ENCODE measurements around the gene SPEM1.

SPEM1 gene

DNA sequence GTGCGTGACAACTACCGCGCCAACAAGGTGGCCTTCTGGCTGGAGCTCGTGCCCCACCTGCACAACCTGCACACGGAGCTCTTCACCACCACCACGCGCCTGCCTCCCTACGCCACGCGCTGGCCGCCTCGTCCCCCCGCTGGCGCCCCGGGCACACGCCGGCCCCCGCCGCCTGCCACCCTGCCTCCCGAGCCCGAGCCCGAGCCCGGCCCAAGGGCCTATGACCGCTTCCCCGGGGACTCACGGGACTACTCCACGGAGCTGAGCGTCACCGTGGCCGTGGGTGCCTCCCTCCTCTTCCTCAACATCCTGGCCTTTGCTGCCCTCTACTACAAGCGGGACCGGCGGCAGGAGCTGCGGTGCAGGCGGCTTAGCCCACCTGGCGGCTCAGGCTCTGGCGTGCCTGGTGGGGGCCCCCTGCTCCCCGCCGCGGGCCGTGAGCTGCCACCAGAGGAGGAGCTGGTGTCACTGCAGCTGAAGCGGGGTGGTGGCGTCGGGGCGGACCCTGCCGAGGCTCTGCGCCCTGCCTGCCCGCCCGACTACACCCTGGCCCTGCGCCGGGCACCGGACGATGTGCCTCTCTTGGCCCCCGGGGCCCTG is 3.0 kb upstream of the SPEM1 start:
- no peaks in the 10 kb centered on the region for H3K79me2 ChIP-seq (ENCODE audit: control insufficient read depth, insufficient read depth, low read length, poor library complexity)
- no peak overlapping the region for H3K23ac ChIP-seq (ENCODE audit: low read length)
- H2BK5ac ChIP-seq (ENCODE audit: low read depth, low read length, poor library complexity) = no peak overlapping the region
- DNase-seq = no peak
- no peak overlapping the region for H4K12ac ChIP-seq (ENCODE audit: low read depth, low read length)
- no peak overlapping the region for H3K27ac ChIP-seq (ENCODE audit: low read depth, low read length)
- H4K8ac ChIP-seq (ENCODE audit: low read depth, low read length) = no peak overlapping the region
- H4K91ac ChIP-seq (ENCODE audit: low read depth, low read length) = no peak overlapping the region
- H2AK5ac ChIP-seq (ENCODE audit: low read length) = no peak overlapping the region
- no peak overlapping the region for H3K4me2 ChIP-seq (ENCODE audit: low read length)
- no CpG with 5 or more reads among the region's 54 CpGs for WGBS (ENCODE audit: extremely low coverage, insufficient coverage, insufficient read length)
- H3K27me3 ChIP-seq (ENCODE audit: insufficient read depth, low read length) = no peaks in the 10 kb centered on the region
- H3K79me1 ChIP-seq (ENCODE audit: low read length) = no peaks in the 10 kb centered on the region
- H3K9ac ChIP-seq (ENCODE audit: low read length) = no peak overlapping the region
- H3K4me3 ChIP-seq (ENCODE audit: low read depth, low read length) = no peak overlapping the region
- no peak overlapping the region for H2BK12ac ChIP-seq (ENCODE audit: low read length)
- H3K4me1 ChIP-seq (ENCODE audit: control insufficient read depth in 1 of 2, insufficient read depth in 2 of 2, low read length in 2 of 2) = peaks cover 0 to 2% of the 10 kb centered on the region in 2 experiments
- peaks cover 22 to 29% of the 10 kb centered on the region in 2 experiments for H3K36me3 ChIP-seq (ENCODE audit: control insufficient read depth in 1 of 2, insufficient read depth in 2 of 2, low read length in 2 of 2)
- H3K14ac ChIP-seq (ENCODE audit: low read length) = no peak overlapping the region
- H2BK120ac ChIP-seq (ENCODE audit: insufficient read depth, low read length, poor library complexity) = no peak overlapping the region
- no peak overlapping the region for H3K4ac ChIP-seq (ENCODE audit: low read depth, low read length)
- H3K18ac ChIP-seq (ENCODE audit: low read length) = no peak overlapping the region
- H3K9me3 ChIP-seq (ENCODE audit: insufficient read depth, low read depth, low read length) = no peaks in the 10 kb centered on the region
- no peak overlapping the region for H2AFZ ChIP-seq (ENCODE audit: insufficient read depth, low read length, poor library complexity)

DNA sequence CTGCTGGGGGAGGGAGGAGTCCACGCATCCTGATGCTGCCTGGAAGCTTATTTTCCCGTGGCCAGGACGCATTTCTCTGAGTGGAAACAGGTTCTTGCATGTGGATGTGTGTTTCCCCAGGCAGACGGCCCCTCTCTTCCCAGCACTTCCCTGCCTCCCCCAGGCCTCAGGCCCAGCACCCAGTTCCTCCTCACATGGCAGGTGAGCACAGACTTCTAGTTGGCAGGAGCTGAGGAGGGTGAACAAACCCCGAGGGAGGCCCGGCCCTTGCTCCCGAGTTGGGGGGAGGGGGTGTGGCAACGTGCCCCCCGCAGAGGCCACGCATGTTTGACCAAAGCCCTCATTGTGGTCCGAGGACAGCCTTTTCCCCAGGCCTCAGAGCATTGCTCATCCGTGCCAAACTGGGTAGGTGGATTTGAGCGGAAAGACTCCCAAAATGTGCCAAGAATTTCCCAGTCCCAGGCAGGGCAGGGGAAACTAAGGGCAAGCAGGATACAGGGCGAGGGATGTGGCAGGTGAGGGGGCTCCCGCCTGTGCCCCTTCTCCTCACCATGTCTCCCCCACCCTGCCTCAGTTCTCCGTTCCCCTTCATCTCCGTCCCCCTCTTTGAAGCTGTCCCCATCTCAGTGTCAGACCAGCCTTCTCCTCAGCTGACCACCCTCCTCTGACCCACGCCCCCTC is 1.5 kb upstream of the SPEM1 start:
- Histone ChIP-seq H2BK5ac (ENCODE audit: low read depth, low read length, poor library complexity) (no peak overlapping the region), H4K91ac (ENCODE audit: low read depth, low read length) (no peak overlapping the region), H3K23ac (ENCODE audit: low read length) (no peak overlapping the region), H4K8ac (ENCODE audit: low read depth, low read length) (no peak overlapping the region), H3K9ac (ENCODE audit: low read length) (no peak overlapping the region), H3K4me2 (ENCODE audit: low read length) (no peak overlapping the region), H3K4ac (ENCODE audit: low read depth, low read length) (no peak overlapping the region), H3K79me2 (ENCODE audit: control insufficient read depth, insufficient read depth, low read length, poor library complexity) (no peaks in the 10 kb centered on the region), H3K9me3 (ENCODE audit: insufficient read depth, low read depth, low read length) (no peaks in the 10 kb centered on the region), H3K27ac (ENCODE audit: low read depth, low read length) (no peak overlapping the region), H2BK120ac (ENCODE audit: insufficient read depth, low read length, poor library complexity) (no peak overlapping the region), H3K79me1 (ENCODE audit: low read length) (no peaks in the 10 kb centered on the region), H4K12ac (ENCODE audit: low read depth, low read length) (no peak overlapping the region), H3K36me3 (ENCODE audit: control insufficient read depth in 1 of 2, insufficient read depth in 2 of 2, low read length in 2 of 2) (peaks cover 22 to 29% of the 10 kb centered on the region in 2 experiments), H3K4me1 (ENCODE audit: control insufficient read depth in 1 of 2, insufficient read depth in 2 of 2, low read length in 2 of 2) (peaks cover 0 to 2% of the 10 kb centered on the region in 2 experiments), H2AK5ac (ENCODE audit: low read length) (no peak overlapping the region), H3K27me3 (ENCODE audit: insufficient read depth, low read length) (no peaks in the 10 kb centered on the region), H3K14ac (ENCODE audit: low read length) (no peak overlapping the region), H3K4me3 (ENCODE audit: low read depth, low read length) (no peak overlapping the region), H3K18ac (ENCODE audit: low read length) (no peak overlapping the region), H2BK12ac (ENCODE audit: low read length) (no peak overlapping the region), H2AFZ (ENCODE audit: insufficient read depth, low read length, poor library complexity) (no peak overlapping the region)
- no CpG with 5 or more reads among the region's 18 CpGs for WGBS (ENCODE audit: extremely low coverage, insufficient coverage, insufficient read length)
- DNase-seq = no peak

DNA sequence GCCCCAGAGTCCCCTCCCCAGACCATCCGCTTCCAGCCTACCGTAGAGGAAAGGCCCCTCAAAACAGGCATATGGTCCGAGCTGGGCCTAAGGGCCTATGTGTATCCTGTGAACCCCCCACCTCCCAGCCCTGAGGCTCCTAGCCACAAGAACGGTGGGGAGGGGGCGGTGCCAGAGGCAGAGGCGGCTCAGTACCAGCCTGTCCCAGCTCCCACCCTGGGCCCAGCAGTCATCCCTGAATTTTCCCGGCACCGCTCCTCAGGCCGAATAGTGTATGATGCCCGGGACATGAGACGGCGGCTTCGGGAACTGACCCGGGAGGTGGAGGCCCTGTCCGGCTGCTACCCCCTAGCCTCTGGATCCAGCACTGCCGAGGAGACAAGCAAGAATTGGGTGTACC is 1.1 kb downstream of the SPEM1 start:
- no peak overlapping the region for H3K27ac ChIP-seq (ENCODE audit: low read depth, low read length)

DNA sequence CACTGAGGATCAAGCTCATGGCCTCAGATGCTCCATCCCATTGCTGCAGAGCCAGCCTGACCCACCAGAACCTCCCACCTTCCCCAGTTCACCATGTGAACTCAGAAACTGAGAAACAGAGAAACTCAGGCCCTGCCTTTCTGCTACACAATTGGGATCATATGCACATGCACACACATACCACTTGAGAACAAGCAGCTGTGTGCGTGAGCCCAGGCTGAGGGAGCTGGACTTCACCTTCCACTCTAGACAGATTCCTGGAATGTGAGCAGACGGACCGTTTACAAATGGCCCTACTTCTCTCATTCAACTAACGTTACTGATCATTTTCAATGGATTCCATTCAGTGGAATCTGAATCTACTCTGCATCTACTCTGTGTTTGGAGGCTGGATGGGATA is 3.6 kb downstream of the SPEM1 start:
- no peaks in the 10 kb centered on the region for H3K79me2 ChIP-seq (ENCODE audit: control insufficient read depth, insufficient read depth, low read length, poor library complexity)
- DNase-seq = no peak

More for the DNA sequence above, 1.1 kb downstream of the SPEM1 start:
- Histone ChIP-seq H3K18ac (ENCODE audit: low read length) (no peak overlapping the region), H3K9me3 (ENCODE audit: insufficient read depth, low read depth, low read length) (peaks cover 4% of the 10 kb centered on the region), H3K79me1 (ENCODE audit: low read length) (no peaks in the 10 kb centered on the region), H3K4me2 (ENCODE audit: low read length) (no peak overlapping the region), H3K4me3 (ENCODE audit: low read depth, low read length) (no peak overlapping the region), H3K23ac (ENCODE audit: low read length) (no peak overlapping the region), H3K4ac (ENCODE audit: low read depth, low read length) (no peak overlapping the region), H4K91ac (ENCODE audit: low read depth, low read length) (no peak overlapping the region), H3K36me3 (ENCODE audit: control insufficient read depth in 1 of 2, insufficient read depth in 2 of 2, low read length in 2 of 2) (peaks cover 10 to 12% of the 10 kb centered on the region in 2 experiments), H4K12ac (ENCODE audit: low read depth, low read length) (no peak overlapping the region), H3K9ac (ENCODE audit: low read length) (no peak overlapping the region), H3K14ac (ENCODE audit: low read length) (no peak overlapping the region), H2BK120ac (ENCODE audit: insufficient read depth, low read length, poor library complexity) (no peak overlapping the region), H2BK12ac (ENCODE audit: low read length) (no peak overlapping the region), H4K8ac (ENCODE audit: low read depth, low read length) (no peak overlapping the region), H2AFZ (ENCODE audit: insufficient read depth, low read length, poor library complexity) (no peak overlapping the region), H2BK5ac (ENCODE audit: low read depth, low read length, poor library complexity) (no peak overlapping the region), H3K4me1 (ENCODE audit: control insufficient read depth in 1 of 2, insufficient read depth in 2 of 2, low read length in 2 of 2) (peaks cover 0 to 2% of the 10 kb centered on the region in 2 experiments), H2AK5ac (ENCODE audit: low read length) (no peak overlapping the region), H3K27me3 (ENCODE audit: insufficient read depth, low read length) (no peaks in the 10 kb centered on the region), H3K79me2 (ENCODE audit: control insufficient read depth, insufficient read depth, low read length, poor library complexity) (no peaks in the 10 kb centered on the region)
- DNase-seq = no peak
- WGBS (ENCODE audit: extremely low coverage, insufficient coverage, insufficient read length) = no CpG with 5 or more reads among the region's 16 CpGs

More for the DNA sequence above, 3.6 kb downstream of the SPEM1 start:
- H3K36me3 ChIP-seq (ENCODE audit: control insufficient read depth in 1 of 2, insufficient read depth in 2 of 2, low read length in 2 of 2) = no peaks in the 10 kb centered on the region
- H2AFZ ChIP-seq (ENCODE audit: insufficient read depth, low read length, poor library complexity) = no peak overlapping the region
- no peak overlapping the region for H2AK5ac ChIP-seq (ENCODE audit: low read length)
- no peak overlapping the region for H3K14ac ChIP-seq (ENCODE audit: low read length)
- H4K8ac ChIP-seq (ENCODE audit: low read depth, low read length) = no peak overlapping the region
- H3K27ac ChIP-seq (ENCODE audit: low read depth, low read length) = no peak overlapping the region
- H2BK12ac ChIP-seq (ENCODE audit: low read length) = no peak overlapping the region
- no peaks in the 10 kb centered on the region for H3K27me3 ChIP-seq (ENCODE audit: insufficient read depth, low read length)
- H2BK5ac ChIP-seq (ENCODE audit: low read depth, low read length, poor library complexity) = no peak overlapping the region
- no peak overlapping the region for H3K23ac ChIP-seq (ENCODE audit: low read length)
- no peak overlapping the region for H4K12ac ChIP-seq (ENCODE audit: low read depth, low read length)
- no peak overlapping the region for H2BK120ac ChIP-seq (ENCODE audit: insufficient read depth, low read length, poor library complexity)
- H3K4me2 ChIP-seq (ENCODE audit: low read length) = no peak overlapping the region
- peaks cover 4% of the 10 kb centered on the region for H3K9me3 ChIP-seq (ENCODE audit: insufficient read depth, low read depth, low read length)
- H3K4ac ChIP-seq (ENCODE audit: low read depth, low read length) = no peak overlapping the region
- no peak overlapping the region for H3K9ac ChIP-seq (ENCODE audit: low read length)
- no peak overlapping the region for H3K4me3 ChIP-seq (ENCODE audit: low read depth, low read length)
- no CpG with 5 or more reads among the region's 4 CpGs for WGBS (ENCODE audit: extremely low coverage, insufficient coverage, insufficient read length)
- no peak overlapping the region for H4K91ac ChIP-seq (ENCODE audit: low read depth, low read length)
- peaks cover 0 to 2% of the 10 kb centered on the region in 2 experiments for H3K4me1 ChIP-seq (ENCODE audit: control insufficient read depth in 1 of 2, insufficient read depth in 2 of 2, low read length in 2 of 2)
- no peak overlapping the region for H3K18ac ChIP-seq (ENCODE audit: low read length)
- no peaks in the 10 kb centered on the region for H3K79me1 ChIP-seq (ENCODE audit: low read length)

All from trophoblast cell (in vitro differentiated cells and primary cell).